ENCODE results near the gene NPC1L1.

The NPC1L1 gene

DNA sequence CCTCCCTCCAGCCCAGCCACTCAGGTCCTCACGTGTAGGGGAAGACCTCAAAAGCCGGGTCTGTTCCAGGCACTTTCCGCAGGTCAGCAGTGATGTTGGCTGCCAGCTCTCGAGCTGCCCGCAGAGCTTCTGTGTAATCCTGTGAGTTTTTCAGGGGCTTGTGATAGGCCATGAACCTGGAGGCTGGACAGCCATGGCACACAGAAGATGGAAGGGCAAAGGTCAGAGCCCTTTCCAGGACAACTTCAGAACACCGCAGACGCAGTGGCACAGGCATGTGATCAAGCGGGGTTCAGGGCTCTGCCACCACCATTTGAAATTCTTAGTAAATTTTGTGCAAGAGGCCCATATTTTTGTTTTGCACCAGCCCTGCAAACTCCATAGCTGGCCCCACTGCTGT lies 24.0 kb downstream of the NPC1L1 start:
- H3K4me1 ChIP-seq (ENCODE audit: control insufficient read depth, insufficient read depth, low read depth, low read length), result no peaks in the 10 kb centered on the region
- no peak overlapping the region for H3K18ac ChIP-seq (ENCODE audit: low read depth in 1 of 2, low read length in 2 of 2)
- no peak overlapping the region for H2BK12ac ChIP-seq (ENCODE audit: low read length in 2 of 2)
- 88% methylated on average over 8 of the region's 8 CpGs for WGBS
- H3K4ac ChIP-seq (ENCODE audit: low read depth in 1 of 2, low read length in 2 of 2), result no peak overlapping the region
- H4K91ac ChIP-seq (ENCODE audit: low read length), result no peak overlapping the region
- H4K8ac ChIP-seq (ENCODE audit: low read length), result no peak overlapping the region
- peaks cover 16 to 25% of the 10 kb centered on the region in 2 experiments for H3K27me3 ChIP-seq (ENCODE audit: control insufficient read depth in 1 of 2, insufficient read depth in 1 of 2, low read length in 2 of 2)
- no peak overlapping the region for H3K9ac ChIP-seq (ENCODE audit: low read length)
- H2AFZ ChIP-seq (ENCODE audit: low read depth, low read length), result no peak overlapping the region
- no peaks in the 10 kb centered on the region for H3K36me3 ChIP-seq (ENCODE audit: control insufficient read depth in 1 of 2, insufficient read depth in 2 of 2, low read depth in 1 of 2, low read length in 2 of 2)
- H2BK120ac ChIP-seq (ENCODE audit: low read depth, low read length), result no peak overlapping the region
- H3K4me2 ChIP-seq (ENCODE audit: low read length, poor library complexity, severe bottlenecking), result no peak overlapping the region
- H2BK5ac ChIP-seq (ENCODE audit: low read depth, low read length, poor library complexity, severe bottlenecking), result no peak overlapping the region
- H2AK5ac ChIP-seq (ENCODE audit: low read length, severe bottlenecking), result no peak overlapping the region
- no peak overlapping the region for H3K4me3 ChIP-seq (ENCODE audit: insufficient read depth in 1 of 2, low read depth in 1 of 2, low read length in 2 of 2)
- no peaks in the 10 kb centered on the region for H3K79me1 ChIP-seq (replicated peaks; ENCODE audit: low read length, poor library complexity, severe bottlenecking)
- DNase-seq, result no peak
- no peaks in the 10 kb centered on the region for H3K9me3 ChIP-seq (ENCODE audit: control insufficient read depth, low read length)
- H2BK15ac ChIP-seq (ENCODE audit: low read depth, poor library complexity, severe bottlenecking), result no peak overlapping the region
- H3K14ac ChIP-seq (ENCODE audit: low read length in 2 of 2), result no peak overlapping the region
- no peak overlapping the region for H3K27ac ChIP-seq (ENCODE audit: low read length, poor library complexity, severe bottlenecking)
- H3K23ac ChIP-seq (ENCODE audit: low read length in 2 of 2), result no peak overlapping the region

DNA sequence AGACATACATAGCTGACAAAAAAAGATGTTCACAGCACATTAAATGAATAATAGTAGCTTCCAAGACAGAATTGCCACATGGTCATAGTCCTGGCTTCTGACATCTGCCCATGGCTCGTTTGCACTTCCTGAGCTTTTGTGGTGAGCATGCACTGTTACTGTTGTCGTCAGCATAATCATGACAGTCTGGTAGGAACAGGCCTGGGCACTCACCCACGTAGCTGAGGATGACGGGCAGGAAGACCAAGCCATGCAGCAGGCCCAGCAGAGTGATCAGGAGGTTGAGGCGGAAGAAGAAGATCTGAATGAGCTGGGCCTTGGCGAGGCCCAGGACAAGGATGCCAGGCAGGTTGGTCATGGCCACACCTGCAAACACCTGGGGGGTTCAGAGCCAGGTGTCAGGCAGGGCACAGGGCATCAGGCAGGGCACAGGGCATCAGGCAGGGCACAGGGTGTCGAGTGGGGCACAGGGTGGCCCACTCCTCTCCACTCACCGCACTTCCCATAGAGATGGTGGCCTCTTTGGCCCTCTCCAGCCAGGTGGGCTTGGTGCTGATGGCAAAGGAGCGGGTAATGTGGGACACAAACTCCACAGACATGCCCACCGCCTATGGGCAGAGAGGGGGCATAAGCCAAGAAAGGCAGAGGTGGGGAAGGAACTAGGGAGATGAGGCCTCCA lies 25.4 kb downstream of the NPC1L1 start:
- Histone ChIP-seq H3K4me1 (ENCODE audit: control insufficient read depth, insufficient read depth, low read depth, low read length) (no peaks in the 10 kb centered on the region), H3K4ac (ENCODE audit: low read depth in 1 of 2, low read length in 2 of 2) (no peak overlapping the region), H3K4me3 (ENCODE audit: insufficient read depth in 1 of 2, low read depth in 1 of 2, low read length in 2 of 2) (no peak overlapping the region), H2BK120ac (ENCODE audit: low read depth, low read length) (no peak overlapping the region), H3K4me2 (ENCODE audit: low read length, poor library complexity, severe bottlenecking) (no peak overlapping the region), H2BK15ac (ENCODE audit: low read depth, poor library complexity, severe bottlenecking) (no peak overlapping the region), H3K36me3 (ENCODE audit: control insufficient read depth in 1 of 2, insufficient read depth in 2 of 2, low read depth in 1 of 2, low read length in 2 of 2) (no peaks in the 10 kb centered on the region), H2AFZ (ENCODE audit: low read depth, low read length) (no peak overlapping the region), H3K14ac (ENCODE audit: low read length in 2 of 2) (no peak overlapping the region), H3K79me1 (replicated peaks; ENCODE audit: low read length, poor library complexity, severe bottlenecking) (no peaks in the 10 kb centered on the region), H3K23ac (ENCODE audit: low read length in 2 of 2) (no peak overlapping the region), H3K27ac (ENCODE audit: low read length, poor library complexity, severe bottlenecking) (no peak overlapping the region), H4K91ac (ENCODE audit: low read length) (no peak overlapping the region), H2BK12ac (ENCODE audit: low read length in 2 of 2) (no peak overlapping the region), H4K8ac (ENCODE audit: low read length) (no peak overlapping the region), H3K9me3 (ENCODE audit: control insufficient read depth, low read length) (no peaks in the 10 kb centered on the region), H3K18ac (ENCODE audit: low read depth in 1 of 2, low read length in 2 of 2) (no peak overlapping the region), H3K27me3 (ENCODE audit: control insufficient read depth in 1 of 2, insufficient read depth in 1 of 2, low read length in 2 of 2) (peaks cover 11 to 19% of the 10 kb centered on the region in 2 experiments), H2BK5ac (ENCODE audit: low read depth, low read length, poor library complexity, severe bottlenecking) (no peak overlapping the region), H2AK5ac (ENCODE audit: low read length, severe bottlenecking) (no peak overlapping the region), H3K9ac (ENCODE audit: low read length) (no peak overlapping the region)
- no peak for DNase-seq
- 75% methylated on average over 10 of the region's 10 CpGs for WGBS

DNA sequence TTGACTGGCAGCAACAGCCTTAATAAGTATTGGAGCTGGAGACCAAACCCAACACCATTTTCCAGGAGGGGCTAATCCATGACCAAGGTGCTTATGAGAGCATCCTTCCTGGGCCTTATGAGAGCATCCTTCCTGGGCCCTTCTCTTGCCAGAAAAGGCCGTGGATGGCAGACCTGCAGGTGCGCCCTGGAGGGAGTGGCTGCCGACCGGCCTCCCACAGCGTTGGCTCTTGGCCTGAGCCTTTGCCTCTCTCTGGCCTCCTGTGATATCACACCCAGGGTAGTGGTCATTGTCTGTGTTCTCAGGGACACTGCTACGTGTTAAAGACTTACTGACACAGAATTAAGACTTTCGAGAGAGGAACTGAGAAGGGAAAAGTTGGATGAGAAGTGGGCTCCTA lies 28.4 kb downstream of the NPC1L1 start:
- Histone ChIP-seq H3K18ac (ENCODE audit: low read depth in 1 of 2, low read length in 2 of 2) (no peak overlapping the region), H3K27me3 (ENCODE audit: control insufficient read depth in 1 of 2, insufficient read depth in 1 of 2, low read length in 2 of 2) (peaks cover 9 to 10% of the 10 kb centered on the region in 2 experiments), H2BK120ac (ENCODE audit: low read depth, low read length) (no peak overlapping the region), H2BK5ac (ENCODE audit: low read depth, low read length, poor library complexity, severe bottlenecking) (no peak overlapping the region), H3K9me3 (ENCODE audit: control insufficient read depth, low read length) (peaks cover 12% of the 10 kb centered on the region), H3K4me1 (ENCODE audit: control insufficient read depth, insufficient read depth, low read depth, low read length) (no peaks in the 10 kb centered on the region), H2BK15ac (ENCODE audit: low read depth, poor library complexity, severe bottlenecking) (no peak overlapping the region), H2AFZ (ENCODE audit: low read depth, low read length) (no peak overlapping the region), H3K14ac (ENCODE audit: low read length in 2 of 2) (no peak overlapping the region), H3K4me3 (ENCODE audit: insufficient read depth in 1 of 2, low read depth in 1 of 2, low read length in 2 of 2) (no peak overlapping the region), H3K4ac (ENCODE audit: low read depth in 1 of 2, low read length in 2 of 2) (no peak overlapping the region), H3K9ac (ENCODE audit: low read length) (no peak overlapping the region), H2AK5ac (ENCODE audit: low read length, severe bottlenecking) (no peak overlapping the region), H2BK12ac (ENCODE audit: low read length in 2 of 2) (no peak overlapping the region), H3K79me1 (replicated peaks; ENCODE audit: low read length, poor library complexity, severe bottlenecking) (no peaks in the 10 kb centered on the region), H4K91ac (ENCODE audit: low read length) (no peak overlapping the region), H4K8ac (ENCODE audit: low read length) (no peak overlapping the region), H3K36me3 (ENCODE audit: control insufficient read depth in 1 of 2, insufficient read depth in 2 of 2, low read depth in 1 of 2, low read length in 2 of 2) (no peaks in the 10 kb centered on the region), H3K27ac (ENCODE audit: low read length, poor library complexity, severe bottlenecking) (no peak overlapping the region), H3K23ac (ENCODE audit: low read length in 2 of 2) (no peak overlapping the region), H3K4me2 (ENCODE audit: low read length, poor library complexity, severe bottlenecking) (no peak overlapping the region)
- DNase-seq, result no peak
- WGBS, result 85% methylated on average over 7 of the region's 7 CpGs

DNA sequence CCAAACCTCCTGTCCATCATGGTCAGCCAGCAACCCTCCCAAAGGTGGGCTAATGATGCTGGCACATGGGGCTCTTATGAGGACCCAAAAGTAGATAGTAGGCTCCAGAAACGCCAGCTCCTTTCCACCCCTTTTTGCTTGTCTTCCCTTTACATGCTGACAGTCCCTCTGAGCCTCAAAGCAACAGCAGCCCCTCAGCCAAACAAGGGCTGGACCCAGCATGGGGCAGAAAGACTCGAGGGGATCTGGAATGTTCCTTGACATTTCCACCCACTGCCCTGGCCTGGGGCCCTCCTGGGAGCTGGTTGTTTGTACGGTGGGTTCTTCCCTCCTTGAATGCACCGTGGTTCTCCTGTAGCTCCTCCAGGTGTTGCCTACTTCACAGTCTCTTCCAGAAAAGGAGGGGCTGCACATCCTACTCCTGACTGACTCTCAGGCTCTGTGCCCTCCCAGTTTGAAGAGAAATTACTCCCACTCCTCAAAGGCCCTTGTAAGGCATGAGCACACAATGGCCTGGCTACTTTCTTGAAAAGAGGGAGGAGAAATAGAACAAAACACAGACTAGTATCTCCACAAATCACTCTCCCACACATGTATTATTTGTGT lies 29.2 kb downstream of the NPC1L1 start:
- no peak overlapping the region for H2BK12ac ChIP-seq (ENCODE audit: low read length in 2 of 2)
- H2BK5ac ChIP-seq (ENCODE audit: low read depth, low read length, poor library complexity, severe bottlenecking), result no peak overlapping the region
- no peak overlapping the region for H3K9ac ChIP-seq (ENCODE audit: low read length)
- H3K36me3 ChIP-seq (ENCODE audit: control insufficient read depth in 1 of 2, insufficient read depth in 2 of 2, low read depth in 1 of 2, low read length in 2 of 2), result no peaks in the 10 kb centered on the region
- H3K4ac ChIP-seq (ENCODE audit: low read depth in 1 of 2, low read length in 2 of 2), result no peak overlapping the region
- no peaks in the 10 kb centered on the region for H3K79me1 ChIP-seq (replicated peaks; ENCODE audit: low read length, poor library complexity, severe bottlenecking)
- H3K9me3 ChIP-seq (ENCODE audit: control insufficient read depth, low read length), result peaks cover 12% of the 10 kb centered on the region
- H3K4me2 ChIP-seq (ENCODE audit: low read length, poor library complexity, severe bottlenecking), result no peak overlapping the region
- H3K27ac ChIP-seq (ENCODE audit: low read length, poor library complexity, severe bottlenecking), result no peak overlapping the region
- H4K8ac ChIP-seq (ENCODE audit: low read length), result no peak overlapping the region
- H2AK5ac ChIP-seq (ENCODE audit: low read length, severe bottlenecking), result no peak overlapping the region
- no peaks in the 10 kb centered on the region for H3K4me1 ChIP-seq (ENCODE audit: control insufficient read depth, insufficient read depth, low read depth, low read length)
- H2AFZ ChIP-seq (ENCODE audit: low read depth, low read length), result no peak overlapping the region
- 69% methylated on average over 4 of the region's 4 CpGs for WGBS
- no peak overlapping the region for H3K18ac ChIP-seq (ENCODE audit: low read depth in 1 of 2, low read length in 2 of 2)
- no peak overlapping the region for H2BK120ac ChIP-seq (ENCODE audit: low read depth, low read length)
- H3K23ac ChIP-seq (ENCODE audit: low read length in 2 of 2), result no peak overlapping the region
- H3K4me3 ChIP-seq (ENCODE audit: insufficient read depth in 1 of 2, low read depth in 1 of 2, low read length in 2 of 2), result no peak overlapping the region
- no peak overlapping the region for H3K14ac ChIP-seq (ENCODE audit: low read length in 2 of 2)
- DNase-seq, result no peak
- no peak overlapping the region for H4K91ac ChIP-seq (ENCODE audit: low read length)
- H2BK15ac ChIP-seq (ENCODE audit: low read depth, poor library complexity, severe bottlenecking), result no peak overlapping the region
- H3K27me3 ChIP-seq (ENCODE audit: control insufficient read depth in 1 of 2, insufficient read depth in 1 of 2, low read length in 2 of 2), result peaks cover 9 to 12% of the 10 kb centered on the region in 2 experiments
